Body of pancreas (tissue), 4 donors: ENCODE results near the gene RPA1.

Experiments used
- CTCF ChIP-seq, 7 experiments: fragments of 450-650 bp in 4 of 7; fragments of 200-600 bp in 3 of 7; sonication (generic) in 3 of 7; IDR thresholded peaks; one replicate each; pipeline ENCODE4 v1.5.1; 2016 to 2019; ENCODE audit warnings: antibody characterized with exemption in 7 of 7
- POLR2A ChIP-seq, 3 donors: fragments of 450-650 bp; IDR thresholded peaks; one replicate each; pipeline ENCODE4 v1.6.1; 2016; ENCODE audit warnings: antibody characterized with exemption in 3 of 3, mild to moderate bottlenecking in 2 of 3

GRCh38 chr17:1897105-1897656, 67.4 kb downstream of the RPA1 start:
- TF ChIP-seq CTCF (IDR thresholded peaks at IDR 0.05) (no peak), POLR2A (IDR thresholded peaks at IDR 0.05) (no peak)
